G401 (cell line): ENCODE data around the gene CRIP3. TPM values are rescaled to one million over a fixed set of nuclear protein-coding genes. Genes with fewer than 3 reads are reported as not detected.

Experiments used
- DNase-seq: peaks from one replicate; pipeline ENCODE4 v3.0.0-alpha.2; 2015; ENCODE audit warnings: low spot score
- in situ Hi-C: cut with HindIII; loops from 2 replicates; pipeline ENCODE4 v1.10.0; 2016; ENCODE audit warnings: low sequenced_read_pairs, mixed read lengths
- total RNA-seq: library from RNA; depleted of rRNA; stranded (reverse); fragments of >200 nt; shearing (Covaris generic); gene quantifications from 2 replicates; pipeline ENCODE4 v1.2.3, GENCODE V29; 2014

CRIP3 gene
- total RNA-seq, 1 experiment from 2014 or later = not detected

DNA sequence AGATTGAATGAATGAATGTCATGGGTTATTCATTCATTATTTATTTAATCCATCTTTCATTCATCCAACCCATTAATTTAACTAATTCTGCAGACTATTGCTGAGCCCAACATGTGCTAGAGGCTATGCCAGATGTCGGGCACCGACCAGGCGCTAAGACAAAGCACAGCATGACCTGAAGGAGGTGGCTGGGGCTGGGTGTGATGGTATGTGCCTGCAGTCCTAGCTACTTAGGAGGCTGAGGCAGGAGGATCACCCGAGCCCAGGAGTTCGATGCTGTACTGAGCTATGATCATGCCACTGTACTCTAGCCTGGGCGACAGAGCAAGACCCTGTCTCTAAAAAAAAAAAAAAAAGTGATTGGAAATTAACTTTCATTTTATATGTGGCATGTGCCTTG lies 16.3 kb downstream of the CRIP3 start:
- no peak for DNase-seq
- in situ Hi-C loops = no loop called here

DNA sequence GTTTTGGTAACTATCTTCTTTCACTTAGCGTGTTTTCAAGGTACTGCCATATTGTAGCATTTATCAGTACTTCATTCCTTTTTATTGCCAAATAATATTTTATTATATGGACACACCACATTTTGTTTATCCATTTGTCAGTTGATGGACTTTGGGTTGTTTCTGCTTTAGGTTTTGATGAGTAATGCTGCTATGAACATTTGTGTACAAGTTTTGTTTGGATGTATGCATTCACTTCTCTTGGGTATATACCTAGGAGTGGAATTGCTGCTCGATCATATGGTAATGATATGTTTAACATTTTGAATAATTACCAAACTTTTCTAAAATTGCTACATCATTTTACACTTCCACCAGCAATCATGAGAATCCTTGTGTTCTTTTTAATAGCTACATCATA lies 16.9 kb downstream of the CRIP3 start:
- DNase-seq = no peak
- in situ Hi-C loops = no loop called here

DNA sequence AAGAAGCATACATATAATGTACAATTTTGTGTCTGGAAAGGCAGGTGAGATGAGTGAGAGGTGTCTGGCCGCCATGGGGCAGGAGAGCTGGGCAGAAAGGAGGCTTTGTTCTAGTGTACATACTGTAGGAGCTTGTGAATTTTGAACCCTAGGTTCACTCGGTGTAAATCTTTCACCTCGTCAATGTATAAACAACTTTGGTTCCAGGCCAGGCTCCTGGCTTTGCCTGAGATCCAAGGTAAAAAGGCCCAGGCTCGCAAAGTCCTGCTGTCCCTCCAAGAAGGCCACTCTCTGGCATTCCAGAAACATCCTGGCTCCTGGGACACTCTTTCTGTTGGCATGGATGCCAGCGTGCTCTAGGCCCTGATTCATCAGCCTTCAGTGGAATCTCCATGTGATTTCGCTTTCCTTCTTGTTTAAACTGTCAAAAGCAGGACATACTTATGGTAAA lies 17.7 kb downstream of the CRIP3 start:
- in situ Hi-C loops = no loop called here
- no peak for DNase-seq

DNA sequence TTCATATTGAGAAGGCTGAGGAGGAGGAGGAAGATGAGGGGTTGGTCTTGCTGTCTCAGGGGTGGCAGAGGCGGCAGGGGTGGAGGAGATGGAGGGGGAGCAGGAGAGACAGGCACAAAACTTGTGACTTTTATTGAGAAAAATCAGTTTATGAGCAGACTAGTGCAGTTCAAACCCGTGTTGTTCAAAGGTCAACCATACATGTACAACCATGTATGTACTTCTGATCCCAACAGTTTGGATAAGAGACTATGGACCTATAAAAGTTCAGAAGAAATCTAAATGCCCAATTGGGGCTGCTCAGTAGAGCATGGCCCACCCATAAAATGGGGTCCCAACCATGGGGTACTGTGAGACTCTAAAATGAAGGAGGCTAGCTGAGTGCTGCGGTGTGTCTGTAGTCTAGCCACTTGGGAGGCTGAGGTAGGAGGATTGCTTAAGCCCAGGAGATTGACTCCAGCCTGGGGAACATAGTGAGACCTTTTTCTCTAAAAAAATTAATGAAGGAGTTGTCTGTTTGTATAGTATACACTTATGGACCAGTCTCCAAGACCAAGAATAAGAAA lies 18.2 kb downstream of the CRIP3 start:
- DNase-seq = no peak
- in situ Hi-C loops = no loop called here

GRCh38 chr6:43287717-43288679 lies 20.6 kb downstream of the CRIP3 start:
- DNase-seq = no peak

GRCh38 chr6:43286980-43287716 lies 21.5 kb downstream of the CRIP3 start:
- DNase-seq = no peak

More at GRCh38 chr6:43287717-43288679, 20.6 kb downstream of the CRIP3 start:
- in situ Hi-C loops = no loop called here

GRCh38 chr6:43286456-43286979 lies 22.1 kb downstream of the CRIP3 start:
- DNase-seq = no peak
- in situ Hi-C loops = no loop called here

More at GRCh38 chr6:43286980-43287716, 21.5 kb downstream of the CRIP3 start:
- in situ Hi-C loops = no loop called here

GRCh38 chr6:43285832-43286231 lies 22.8 kb downstream of the CRIP3 start:
- DNase-seq = no peak
- in situ Hi-C loops = no loop called here

GRCh38 chr6:43284991-43285781 lies 23.4 kb downstream of the CRIP3 start:
- no peak for DNase-seq
- in situ Hi-C loops = no loop called here

- no peak for DNase-seq
Measured at GRCh38 chr6:43283905-43284304, 24.7 kb downstream of the CRIP3 start.

GRCh38 chr6:43283514-43283901 lies 25.1 kb downstream of the CRIP3 start:
- no peak for DNase-seq
- in situ Hi-C loops = no loop called here

More at GRCh38 chr6:43283905-43284304, 24.7 kb downstream of the CRIP3 start:
- in situ Hi-C loops = no loop called here

DNA sequence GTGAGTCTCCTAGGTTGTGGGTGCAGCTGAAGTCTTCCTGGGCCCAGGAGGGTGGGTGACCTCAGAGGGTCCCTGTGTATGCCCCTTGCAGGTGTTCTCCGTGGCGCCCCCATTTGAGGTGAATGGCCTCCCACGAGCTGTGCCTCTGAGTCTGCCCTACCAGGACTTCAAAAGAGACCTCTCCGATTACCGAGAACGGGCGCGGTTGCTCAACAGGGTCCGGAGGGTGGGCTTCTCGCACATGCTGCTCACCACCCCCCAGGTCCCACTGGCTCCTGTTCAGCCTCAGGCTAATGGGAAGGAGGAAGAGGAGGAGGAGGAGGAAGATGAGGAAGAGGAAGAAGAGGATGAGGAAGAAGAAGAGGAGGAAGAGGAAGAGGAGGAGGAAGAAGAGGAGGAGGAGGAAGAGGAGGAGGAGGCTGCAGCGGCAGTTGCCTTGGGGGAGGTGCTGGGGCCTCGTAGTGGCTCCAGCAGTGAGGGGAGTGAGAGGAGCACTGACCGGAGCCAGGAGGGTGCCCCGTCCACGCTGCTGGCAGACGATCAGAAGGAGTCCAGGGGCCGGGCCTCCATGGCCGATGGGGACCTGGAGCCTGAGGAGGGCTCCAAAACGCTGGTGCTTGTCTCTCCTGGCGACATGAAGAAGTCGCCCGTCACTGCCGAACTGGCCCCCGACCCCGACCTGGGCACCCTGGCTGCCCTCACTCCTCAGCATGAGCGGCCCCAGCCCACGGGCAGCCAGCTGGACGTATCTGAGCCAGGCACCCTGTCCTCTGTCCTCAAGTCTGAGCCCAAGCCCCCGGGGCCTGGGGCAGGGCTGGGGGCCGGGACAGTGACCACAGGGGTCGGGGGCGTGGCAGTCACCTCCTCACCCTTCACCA lies 25.8 kb downstream of the CRIP3 start:
- in situ Hi-C loops = no loop called here
- DNase-seq = no peak

- no peak for DNase-seq
- in situ Hi-C loops = no loop called here
Measured at GRCh38 chr6:43282060-43282459, 26.6 kb downstream of the CRIP3 start.

DNA sequence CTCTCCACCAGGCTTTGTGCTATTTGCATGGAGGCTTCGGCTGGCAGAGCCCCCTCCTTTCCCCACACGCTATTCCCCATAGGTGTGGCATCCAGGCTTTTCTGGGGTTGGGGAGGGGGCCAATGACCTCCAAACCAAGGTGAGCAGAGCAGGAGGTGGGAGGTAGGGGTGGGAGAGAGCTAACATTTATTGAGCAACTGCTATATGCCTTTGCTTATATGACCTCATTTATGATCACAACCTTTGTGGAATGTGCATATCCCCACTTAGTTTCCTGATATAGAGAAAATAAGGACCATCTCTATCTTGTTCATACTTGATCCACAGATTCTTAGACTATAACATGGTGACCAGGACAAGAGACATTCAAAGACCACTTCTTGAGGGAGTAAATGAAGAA lies 28.4 kb downstream of the CRIP3 start:
- in situ Hi-C loops = no loop called here
- DNase-seq = no peak

GRCh38 chr6:43278524-43279078 lies 30.0 kb downstream of the CRIP3 start:
- DNase-seq = no peak
- in situ Hi-C loops = no loop called here

GRCh38 chr6:43277643-43278523 lies 30.7 kb downstream of the CRIP3 start:
- in situ Hi-C loops = no loop called here
- DNase-seq = no peak

- no peak for DNase-seq
- in situ Hi-C loops = no loop called here
Measured at GRCh38 chr6:43277306-43277642, 31.4 kb downstream of the CRIP3 start.
